HepG2 (cell line): ENCODE data around the gene IL22RA1. TPM values are rescaled to one million over a fixed set of nuclear protein-coding genes. Genes with fewer than 3 reads are reported as not detected.

ENCODE experiments used
- ATAC-seq: fragments of 200-7000 bp; cut with Tn5 transposase; 3 replicates; pipeline ENCODE4 v1.9.1; 2020; ENCODE audit warnings: mild to moderate bottlenecking, moderate library complexity
- BruUV-seq: library from RNA; stranded (reverse); fragments of 400-500 nt; replicated peaks from 2 replicates; lab custom pipeline; 2021; lab: Mats Ljungman, UMichigan
- CTCF ChIA-PET: fragments of 300-600 bp; formaldehyde crosslinking; extraction: SDS; loops from one replicate; lab custom pipeline; 2021; ENCODE audit warnings: low total read pairs, inconsistent platforms, low intra/inter-chr PET ratio; lab: Yijun Ruan, JAX
- POLR2A ChIA-PET: fragments of 350-600 bp; sonication (Branson Sonifier 250); formaldehyde crosslinking; loops from one replicate; lab custom pipeline; 2020; ENCODE audit warnings: antibody characterized with exemption, inconsistent platforms; lab: Yijun Ruan, JAX
- DNase-seq: peaks from one replicate; pipeline ENCODE4 v3.0.0-alpha.2; 2015; ENCODE audit warnings: low spot score
- FAIRE-seq: peaks from 3 replicates; lab custom pipeline; 2011; peaks lifted over from hg19 to GRCh38; lab: Jason Lieb, UNC
- H2AFZ ChIP-seq: one replicate; pipeline ENCODE4 v1.6.1; 2011; ENCODE audit warnings: low read length, inconsistent platforms
- H3K27ac ChIP-seq: fragments of 300-600 bp; 3 replicates; pipeline ENCODE4 v1.8.0; 2011; ENCODE audit warnings: mixed run types, mild to moderate bottlenecking, mixed read lengths, low read length, inconsistent platforms; ENCODE audit not compliant: insufficient read depth; ENCODE audit errors: extremely low read length
- H3K27me3 ChIP-seq, 2 experiments: fragments of 200-600 bp in 1 of 2; 2 replicates in 1 of 2; 3 replicates in 1 of 2; pipeline versions ENCODE4 v1.6.0 to v1.8.0; 2011; ENCODE audit warnings: low read length in 2 of 2, mild to moderate bottlenecking in 2 of 2, moderate library complexity in 2 of 2, inconsistent platforms in 1 of 2; ENCODE audit not compliant: insufficient read depth in 2 of 2, control insufficient read depth in 1 of 2
- H3K36me3 ChIP-seq, 2 experiments: fragments of 200-600 bp in 1 of 2; replicated peaks in 1 of 2; 2 replicates in 1 of 2; 3 replicates in 1 of 2; pipeline versions ENCODE4 v1.5.1 to v1.8.0; 2011; ENCODE audit warnings: low read length in 2 of 2, inconsistent platforms in 1 of 2; ENCODE audit not compliant: insufficient read depth in 2 of 2, control insufficient read depth in 1 of 2
- H3K4me1 ChIP-seq: 2 replicates; pipeline ENCODE4 v1.5.1; 2012; ENCODE audit warnings: low read length, inconsistent platforms; ENCODE audit not compliant: insufficient read depth
- H3K4me2 ChIP-seq: 2 replicates; pipeline ENCODE4 v1.6.0; 2011; ENCODE audit warnings: low read depth, low read length, inconsistent platforms
- H3K4me3 ChIP-seq, 3 experiments: fragments of 200-600 bp in 1 of 3; sonication (generic), shearing (Covaris generic) in 1 of 3; replicated peaks in 1 of 3; 2 replicates each; pipeline ENCODE4 v1.5.1; 2011 to 2016; ENCODE audit warnings: low read length in 3 of 3, inconsistent platforms in 2 of 3, low read depth in 2 of 3, mild to moderate bottlenecking in 2 of 3, control low read depth in 1 of 3, mixed read lengths in 1 of 3; ENCODE audit not compliant: insufficient read depth in 1 of 3
- H3K79me2 ChIP-seq: one replicate; pipeline ENCODE4 v1.6.1; 2011; ENCODE audit warnings: low read length, inconsistent platforms; ENCODE audit not compliant: insufficient read depth
- H3K9ac ChIP-seq: 2 replicates; pipeline ENCODE4 v1.6.0; 2011; ENCODE audit warnings: mild to moderate bottlenecking, low read depth, low read length, inconsistent platforms; ENCODE audit not compliant: insufficient read depth
- H3K9me3 ChIP-seq: 2 replicates; pipeline ENCODE4 v1.5.1; 2012; ENCODE audit warnings: mild to moderate bottlenecking, low read length
- H4K20me1 ChIP-seq: 2 replicates; pipeline ENCODE4 v1.6.0; 2011; ENCODE audit warnings: inconsistent platforms, mild to moderate bottlenecking, low read length, moderate library complexity; ENCODE audit not compliant: insufficient read depth
- DR1 ChIP-seq: sonication (generic); formaldehyde crosslinking; IDR thresholded peaks from 2 replicates; pipeline ENCODE4 v1.8.0; 2021; ENCODE audit warnings: mild to moderate bottlenecking, missing genetic modification reagents, inconsistent platforms
- ESRRA ChIP-seq: sonication (generic); formaldehyde crosslinking; IDR thresholded peaks from 2 replicates; pipeline ENCODE4 v1.5.1; 2020; ENCODE audit warnings: mild to moderate bottlenecking, low read depth, missing genetic modification reagents
- GATA4 ChIP-seq: sonication (generic); IDR thresholded peaks from 2 replicates; pipeline ENCODE4 v1.6.1; 2016; ENCODE audit warnings: antibody characterized with exemption, low read depth, borderline replicate concordance
- GZF1 ChIP-seq: sonication (generic); formaldehyde crosslinking; IDR thresholded peaks from 2 replicates; pipeline ENCODE4 v1.5.1; 2020; ENCODE audit warnings: mild to moderate bottlenecking, missing genetic modification reagents
- HIVEP1 ChIP-seq: sonication (generic); formaldehyde crosslinking; IDR thresholded peaks from 2 replicates; pipeline ENCODE4 v1.4.0; 2020; ENCODE audit warnings: mild to moderate bottlenecking, missing genetic modification reagents
- KDM4B ChIP-seq: sonication (generic); formaldehyde crosslinking; IDR thresholded peaks from 2 replicates; pipeline ENCODE4 v1.4.0; 2020; ENCODE audit warnings: missing genetic modification reagents
- KLF16 ChIP-seq, 2 experiments: sonication (generic) in 1 of 2; formaldehyde crosslinking in 1 of 2; IDR thresholded peaks; 2 replicates each; pipeline versions ENCODE4 v1.6.1 to v1.8.0; 2016 to 2023; ENCODE audit warnings: missing genetic modification reagents in 2 of 2, missing compliant biosample characterization in 1 of 2
- NCOR1 ChIP-seq: fragments of 200-600 bp; sonication (generic); IDR thresholded peaks from 2 replicates; pipeline ENCODE4 v1.7.0; 2017; ENCODE audit warnings: antibody characterized with exemption, low read length, borderline replicate concordance
- PAXIP1 ChIP-seq: sonication (generic); formaldehyde crosslinking; conservative IDR thresholded peaks from 2 replicates; pipeline ENCODE4 v1.4.0; 2020; ENCODE audit warnings: mild to moderate bottlenecking, missing genetic modification reagents, moderate library complexity
- PPARG ChIP-seq: conservative IDR thresholded peaks from 2 replicates; pipeline ENCODE4 v1.6.1; 2016; ENCODE audit warnings: missing biosample characterization, missing genetic modification reagents
- SMAD9 ChIP-seq: sonication (generic); formaldehyde crosslinking; IDR thresholded peaks from 2 replicates; pipeline ENCODE4 v1.5.1; 2020; ENCODE audit warnings: mild to moderate bottlenecking, missing genetic modification reagents
- TBL1XR1 ChIP-seq: fragments of 150-350 bp; IDR thresholded peaks from 2 replicates; pipeline ENCODE4 v1.6.1; 2014; ENCODE audit warnings: borderline replicate concordance, low read length; ENCODE audit not compliant: partially characterized antibody
- THAP7 ChIP-seq: sonication (generic); formaldehyde crosslinking; IDR thresholded peaks from 2 replicates; pipeline ENCODE4 v1.8.1; 2023; ENCODE audit warnings: mild to moderate bottlenecking, missing genetic modification reagents
- ZBTB38 ChIP-seq: sonication (generic); formaldehyde crosslinking; IDR thresholded peaks from 2 replicates; pipeline ENCODE4 v1.5.1; 2020; ENCODE audit warnings: mild to moderate bottlenecking, missing genetic modification reagents
- ZBTB8A ChIP-seq: sonication (generic); formaldehyde crosslinking; IDR thresholded peaks from 2 replicates; pipeline ENCODE4 v1.4.0; 2020; ENCODE audit warnings: mild to moderate bottlenecking, low read depth, missing genetic modification reagents, borderline replicate concordance
- ZFP41 ChIP-seq: sonication (generic); formaldehyde crosslinking; IDR thresholded peaks from 2 replicates; pipeline ENCODE4 v1.4.0; 2020; ENCODE audit warnings: mild to moderate bottlenecking, missing genetic modification reagents, borderline replicate concordance
- ZNF225 ChIP-seq: sonication (generic); formaldehyde crosslinking; IDR thresholded peaks from 2 replicates; pipeline ENCODE4 v1.4.0; 2020; ENCODE audit warnings: mild to moderate bottlenecking, missing genetic modification reagents
- ZNF335 ChIP-seq: sonication (generic); formaldehyde crosslinking; IDR thresholded peaks from 2 replicates; pipeline ENCODE4 v1.4.0; 2020; ENCODE audit warnings: missing genetic modification reagents
- ZNF557 ChIP-seq: sonication (generic); formaldehyde crosslinking; IDR thresholded peaks from 2 replicates; pipeline ENCODE4 v1.4.0; 2020; ENCODE audit warnings: missing genetic modification reagents
- ZNF567 ChIP-seq: sonication (generic); formaldehyde crosslinking; IDR thresholded peaks from 2 replicates; pipeline ENCODE4 v1.8.1; 2023; ENCODE audit warnings: mild to moderate bottlenecking, missing genetic modification reagents, borderline replicate concordance
- ZNF782 ChIP-seq: sonication (generic); formaldehyde crosslinking; IDR thresholded peaks from 2 replicates; pipeline ENCODE4 v1.4.0; 2020; ENCODE audit warnings: missing genetic modification reagents, mild to moderate bottlenecking, borderline replicate concordance
- WGBS: methylation state at CpG from one replicate; pipeline ENCODE4 v1.1.6; 2017; ENCODE audit warnings: low lambda C conversion rate; 5-methylcytosine and 5-hydroxymethylcytosine counted together
- in situ Hi-C: cut with HindIII; loops from 2 replicates; pipeline ENCODE4 v1.10.0; 2017; ENCODE audit warnings: low pct_unique_long_range_greater_than_20kb; ENCODE audit not compliant: extremely low pct_ligation_motif_present
- intact Hi-C: fragments of 100-400 bp; cut with micrococcal nuclease; formaldehyde crosslinking; loops from one replicate; pipeline ENCODE4 v1.10.0; 2022; ENCODE audit not compliant: unreplicated experiment
- polyA plus RNA-seq, 8 experiments: library from polyadenylated mRNA; depleted of rRNA in 3 of 8; stranded (reverse) in 7 of 8; unstranded in 1 of 8; fragments of >200 nt; fragmentation: Illumina TruSeq in 4 of 8; extraction: Trizol in 4 of 8; gene quantifications; 2 replicates each; pipeline versions ENCODE4 v1.2.1 to v1.2.3, GENCODE V29; 2011 to 2016; ENCODE audit warnings: low read depth in 4 of 8, missing spikeins in 1 of 8, mixed read lengths in 1 of 8; ENCODE audit not compliant: insufficient read depth in 1 of 8
- total RNA-seq, 5 experiments: library from RNA; depleted of rRNA; stranded (reverse); fragments of >200 nt; fragmentation: Illumina TruSeq; extraction: Trizol; gene quantifications; 2 replicates each; pipeline ENCODE4 v1.2.3, GENCODE V29; 2016; ENCODE audit warnings: low read depth in 1 of 5

The IL22RA1 gene
- total and polyA plus RNA-seq, 2 of the 13 experiments (the other 11 are each of a cell fraction or from before 2014, with no cell fraction given): 4.4 to 10.2 TPM

GRCh38 chr1:24074196-24074595, 68.7 kb downstream of the IL22RA1 start (continued):
- no peak for TF ChIP-seq DR1 (CRISPR knock-in tag)
- no peak for TF ChIP-seq SMAD9 (CRISPR knock-in tag)

- no peak for FAIRE-seq
- POLR2A ChIA-PET: interaction anchor here (1.8 kb wide), 1 partner anchor 78 kb away, joined by 4 read pairs; no protein-coding TSS in a partner anchor
Measured at GRCh38 chr1:24071941-24072340, 71.0 kb downstream of the IL22RA1 start.

More at GRCh38 chr1:24071941-24072340, 71.0 kb downstream of the IL22RA1 start:
- Histone ChIP-seq H4K20me1 (no peaks in the 10 kb centered on the region), H3K27ac (no peak overlapping the region), H3K27me3 (no peaks in the 10 kb centered on the region), H3K4me2 (no peak overlapping the region), H2AFZ (no peak overlapping the region), H3K79me2 (no peaks in the 10 kb centered on the region), H3K36me3 (peaks cover 0 to 1% of the 10 kb centered on the region in 2 experiments; a peak in 2 of 5 replicates), H3K4me1 (no peaks in the 10 kb centered on the region), H3K9ac (no peak overlapping the region), H3K4me3 (no peak overlapping the region), H3K9me3 (no peaks in the 10 kb centered on the region)
- in situ Hi-C loops (loop anchor here (5.0 to 10.0 kb wide), 2 partner anchors 35 to 323 kb away; no protein-coding TSS in a partner anchor), intact Hi-C loops (loop anchor here (1.0 kb wide), 2 partner anchors 40 to 319 kb away; partner anchors contain the start of gene MYOM3)
- CTCF ChIA-PET: interaction anchor here (2.5 kb wide), 1 partner anchor 319 kb away, joined by 14 read pairs; no protein-coding TSS in a partner anchor
- BruUV-seq: no TSS peak
- TF ChIP-seq KLF16 (CRISPR knock-in tag; IDR thresholded peaks at IDR 0.05) (no peak), NCOR1 (no peak), ZNF567 (CRISPR knock-in tag) (no peak), GATA4 (no peak), ZNF225 (no peak), ZNF335 (CRISPR knock-in tag) (no peak), ZFP41 (no peak), THAP7 (CRISPR knock-in tag) (no peak), ZNF557 (CRISPR knock-in tag) (no peak), TBL1XR1 (no peak), ESRRA (no peak), ZBTB8A (CRISPR knock-in tag) (no peak), KDM4B (CRISPR knock-in tag) (no peak), PPARG (CRISPR knock-in tag) (no peak), HIVEP1 (CRISPR knock-in tag) (no peak), GZF1 (CRISPR knock-in tag) (no peak), ZBTB38 (no peak), PAXIP1 (no peak), ZNF782 (CRISPR knock-in tag) (no peak)
- no peak for ATAC-seq
- WGBS: 92% methylated on average over 6 of the region's 7 CpGs
- DNase-seq: no peak
